GM12891 (cell line): ENCODE results near the gene CWC15.

Source experiments
- PAX5 ChIP-seq: IDR thresholded peaks from 2 replicates; pipeline ENCODE4 v1.6.1; 2011; ENCODE audit warnings: low read length, moderate library complexity, mild to moderate bottlenecking; ENCODE audit not compliant: insufficient read depth, severe bottlenecking
- POLR2A ChIP-seq: IDR thresholded peaks from 2 replicates; pipeline ENCODE4 v1.6.1; 2011; ENCODE audit warnings: low read depth, low read length, control low read depth
- POLR2AphosphoS5 ChIP-seq: IDR thresholded peaks from 2 replicates; pipeline ENCODE4 v1.6.1; 2011; ENCODE audit warnings: low read depth, low read length, control low read depth
- POU2F2 ChIP-seq: IDR thresholded peaks from 2 replicates; pipeline ENCODE4 v1.6.1; 2011; ENCODE audit warnings: low read depth, mild to moderate bottlenecking, control low read depth, low read length, moderate library complexity
- SPI1 ChIP-seq: IDR thresholded peaks from 2 replicates; pipeline ENCODE4 v1.6.1; 2011; ENCODE audit warnings: low read depth, low read length, control low read depth
- TAF1 ChIP-seq: IDR thresholded peaks from 2 replicates; pipeline ENCODE4 v1.6.1; 2011; ENCODE audit warnings: low read depth, low read length, control low read depth

DNA sequence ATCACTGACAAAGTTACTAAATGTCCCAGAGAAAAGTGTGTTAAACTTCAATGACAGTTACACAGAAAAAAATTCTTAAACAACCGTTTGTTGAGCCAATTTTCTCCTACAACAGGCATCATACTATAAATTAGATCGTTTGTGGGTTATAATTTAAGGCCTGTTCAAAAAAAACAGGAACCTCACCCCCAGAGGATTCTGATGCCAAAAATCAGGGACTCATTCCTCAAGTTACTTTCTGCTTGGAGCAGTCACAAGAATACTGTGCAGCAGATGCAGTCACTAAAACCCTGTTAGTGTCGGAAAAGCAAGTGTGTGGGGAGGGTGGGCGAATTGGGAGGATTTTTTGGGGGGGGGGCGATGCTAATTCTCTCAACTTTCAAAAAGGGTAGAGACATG, 657 bp downstream of the CWC15 start:
- TF ChIP-seq POU2F2 (no peak), POLR2AphosphoS5 (no peak), POLR2A (no peak), TAF1 (no peak), PAX5 (no peak), SPI1 (no peak)
